ENCODE results near the gene NLGN2. TPM values are rescaled to one million over a fixed set of nuclear protein-coding genes. Genes with fewer than 3 reads are reported as not detected.

Gene NLGN2
- total and polyA plus RNA-seq, 2 of the 8 experiments (the other 6 are each of a cell fraction or from before 2014, with no cell fraction given): 21.2 to 62.8 TPM

Other genes with a start within 250 kb of the NLGN2 start
Only the 30 nearest of the 39 such genes appear.
- 59.3 and 59.6 TPM in 2 replicates for gene DVL2, start 173.3 kb upstream of the NLGN2 start, total RNA-seq (2021; fragmentation: NEBNext Ultra II Directional; extraction: Animal tissue kit (Norgen Biotek cat#: 25700))
- 19.0 and 29.7 TPM in 2 replicates for gene DVL2, start 173.3 kb upstream of the NLGN2 start, polyA plus RNA-seq (2011; rRNA removed)
- 62.8 and 65.1 TPM in 2 replicates for gene PHF23, start 168.4 kb upstream of the NLGN2 start, total RNA-seq (2021; fragmentation: NEBNext Ultra II Directional; extraction: Animal tissue kit (Norgen Biotek cat#: 25700))
- gene PHF23, start 168.4 kb upstream of the NLGN2 start, polyA plus RNA-seq (2011; rRNA removed): 46.5 and 47.5 TPM in 2 replicates
- gene GABARAP, start 165.4 kb upstream of the NLGN2 start, total RNA-seq (2021; fragmentation: NEBNext Ultra II Directional; extraction: Animal tissue kit (Norgen Biotek cat#: 25700)): 252 and 265 TPM in 2 replicates
- 351 and 581 TPM in 2 replicates for gene GABARAP, start 165.4 kb upstream of the NLGN2 start, polyA plus RNA-seq (2011; rRNA removed)
- gene CTDNEP1, start 156.1 kb upstream of the NLGN2 start, total RNA-seq (2021; fragmentation: NEBNext Ultra II Directional; extraction: Animal tissue kit (Norgen Biotek cat#: 25700)): 120 and 123 TPM in 2 replicates
- gene CTDNEP1, start 156.1 kb upstream of the NLGN2 start, polyA plus RNA-seq (2011; rRNA removed): 106 and 114 TPM in 2 replicates
- 75.4 and 78.1 TPM in 2 replicates for gene ELP5, start 155.6 kb upstream of the NLGN2 start, total RNA-seq (2021; fragmentation: NEBNext Ultra II Directional; extraction: Animal tissue kit (Norgen Biotek cat#: 25700))
- gene ELP5, start 155.6 kb upstream of the NLGN2 start, polyA plus RNA-seq (2011; rRNA removed): 107 and 117 TPM in 2 replicates
- gene CLDN7, start 145.4 kb upstream of the NLGN2 start, total RNA-seq (2021; fragmentation: NEBNext Ultra II Directional; extraction: Animal tissue kit (Norgen Biotek cat#: 25700)): 119 and 129 TPM in 2 replicates
- 118 and 196 TPM in 2 replicates for gene CLDN7, start 145.4 kb upstream of the NLGN2 start, polyA plus RNA-seq (2011; rRNA removed)
- gene SLC2A4, start 126.1 kb upstream of the NLGN2 start, total RNA-seq (2021; fragmentation: NEBNext Ultra II Directional; extraction: Animal tissue kit (Norgen Biotek cat#: 25700)): 5.7 and 6.4 TPM in 2 replicates
- 6.9 and 10.6 TPM in 2 replicates for gene SLC2A4, start 126.1 kb upstream of the NLGN2 start, polyA plus RNA-seq (2011; rRNA removed)
- 27.6 and 30.5 TPM in 2 replicates for gene YBX2, start 113.2 kb upstream of the NLGN2 start, total RNA-seq (2021; fragmentation: NEBNext Ultra II Directional; extraction: Animal tissue kit (Norgen Biotek cat#: 25700))
- 19.2 and 35.5 TPM in 2 replicates for gene YBX2, start 113.2 kb upstream of the NLGN2 start, polyA plus RNA-seq (2011; rRNA removed)
- 1,158 and 1,172 TPM in 2 replicates for gene EIF5A, start 100.2 kb upstream of the NLGN2 start, total RNA-seq (2021; fragmentation: NEBNext Ultra II Directional; extraction: Animal tissue kit (Norgen Biotek cat#: 25700))
- gene EIF5A, start 100.2 kb upstream of the NLGN2 start, polyA plus RNA-seq (2011; rRNA removed): 717 and 962 TPM in 2 replicates
- 67.0 and 74.8 TPM in 2 replicates for gene GPS2, start 92.5 kb upstream of the NLGN2 start, total RNA-seq (2021; fragmentation: NEBNext Ultra II Directional; extraction: Animal tissue kit (Norgen Biotek cat#: 25700))
- 152 and 203 TPM in 2 replicates for gene GPS2, start 92.5 kb upstream of the NLGN2 start, polyA plus RNA-seq (2011; rRNA removed)
- 46.8 and 55.4 TPM in 2 replicates for gene NEURL4, start 78.5 kb upstream of the NLGN2 start, total RNA-seq (2021; fragmentation: NEBNext Ultra II Directional; extraction: Animal tissue kit (Norgen Biotek cat#: 25700))
- 29.6 and 39.9 TPM in 2 replicates for gene NEURL4, start 78.5 kb upstream of the NLGN2 start, polyA plus RNA-seq (2011; rRNA removed)
- 45.1 and 49.2 TPM in 2 replicates for gene ACAP1, start 71.3 kb upstream of the NLGN2 start, total RNA-seq (2021; fragmentation: NEBNext Ultra II Directional; extraction: Animal tissue kit (Norgen Biotek cat#: 25700))
- gene ACAP1, start 71.3 kb upstream of the NLGN2 start, polyA plus RNA-seq (2011; rRNA removed): 11.9 and 18.0 TPM in 2 replicates
- 8.7 and 9.2 TPM in 2 replicates for gene KCTD11, start 55.7 kb upstream of the NLGN2 start, total RNA-seq (2021; fragmentation: NEBNext Ultra II Directional; extraction: Animal tissue kit (Norgen Biotek cat#: 25700))
- 8.6 and 11.7 TPM in 2 replicates for gene KCTD11, start 55.7 kb upstream of the NLGN2 start, polyA plus RNA-seq (2011; rRNA removed)
- 0.38 TPM in 1 of 2 replicates, not detected in the other for gene TMEM95, start 52.7 kb upstream of the NLGN2 start, total RNA-seq (2021; fragmentation: NEBNext Ultra II Directional; extraction: Animal tissue kit (Norgen Biotek cat#: 25700))
- gene TMEM95, start 52.7 kb upstream of the NLGN2 start, polyA plus RNA-seq (2011; rRNA removed): not detected in 2 replicates
- 7.6 and 8.7 TPM in 2 replicates for gene TNK1, start 26.8 kb upstream of the NLGN2 start, total RNA-seq (2021; fragmentation: NEBNext Ultra II Directional; extraction: Animal tissue kit (Norgen Biotek cat#: 25700))
- 9.5 and 13.4 TPM in 2 replicates for gene TNK1, start 26.8 kb upstream of the NLGN2 start, polyA plus RNA-seq (2011; rRNA removed)
- 35.7 and 38.7 TPM in 2 replicates for gene PLSCR3, start 13.3 kb upstream of the NLGN2 start, total RNA-seq (2021; fragmentation: NEBNext Ultra II Directional; extraction: Animal tissue kit (Norgen Biotek cat#: 25700))
- gene PLSCR3, start 13.3 kb upstream of the NLGN2 start, polyA plus RNA-seq (2011; rRNA removed): 36.1 and 69.0 TPM in 2 replicates
- 97.0 and 104 TPM in 2 replicates for gene TMEM256, start 3.7 kb upstream of the NLGN2 start, total RNA-seq (2021; fragmentation: NEBNext Ultra II Directional; extraction: Animal tissue kit (Norgen Biotek cat#: 25700))
- 350 and 405 TPM in 2 replicates for gene TMEM256, start 3.7 kb upstream of the NLGN2 start, polyA plus RNA-seq (2011; rRNA removed)
- gene SPEM1, start 12.5 kb downstream of the NLGN2 start, total RNA-seq (2021; fragmentation: NEBNext Ultra II Directional; extraction: Animal tissue kit (Norgen Biotek cat#: 25700)): not detected in 2 replicates
- gene SPEM1, start 12.5 kb downstream of the NLGN2 start, polyA plus RNA-seq (2011; rRNA removed): 0.09 TPM in 1 of 2 replicates, not detected in the other
- not detected in 2 replicates for gene SPEM2, start 17.8 kb downstream of the NLGN2 start, total RNA-seq (2021; fragmentation: NEBNext Ultra II Directional; extraction: Animal tissue kit (Norgen Biotek cat#: 25700))
- gene SPEM2, start 17.8 kb downstream of the NLGN2 start, polyA plus RNA-seq (2011; rRNA removed): 0.03 and 0.17 TPM in 2 replicates
- gene SPEM3, start 21.0 kb downstream of the NLGN2 start, total RNA-seq (2021; fragmentation: NEBNext Ultra II Directional; extraction: Animal tissue kit (Norgen Biotek cat#: 25700)): not detected in 2 replicates
- gene SPEM3, start 21.0 kb downstream of the NLGN2 start, polyA plus RNA-seq (2011; rRNA removed): 0.02 TPM in 1 of 2 replicates, not detected in the other
- gene TMEM102, start 27.6 kb downstream of the NLGN2 start, total RNA-seq (2021; fragmentation: NEBNext Ultra II Directional; extraction: Animal tissue kit (Norgen Biotek cat#: 25700)): 11.2 and 12.2 TPM in 2 replicates
- gene TMEM102, start 27.6 kb downstream of the NLGN2 start, polyA plus RNA-seq (2011; rRNA removed): 10.2 and 14.9 TPM in 2 replicates
- gene FGF11, start 31.7 kb downstream of the NLGN2 start, total RNA-seq (2021; fragmentation: NEBNext Ultra II Directional; extraction: Animal tissue kit (Norgen Biotek cat#: 25700)): 11.8 and 15.0 TPM in 2 replicates
- 26.1 and 42.0 TPM in 2 replicates for gene FGF11, start 31.7 kb downstream of the NLGN2 start, polyA plus RNA-seq (2011; rRNA removed)
- gene CHRNB1, start 37.2 kb downstream of the NLGN2 start, total RNA-seq (2021; fragmentation: NEBNext Ultra II Directional; extraction: Animal tissue kit (Norgen Biotek cat#: 25700)): 13.8 and 14.1 TPM in 2 replicates
- gene CHRNB1, start 37.2 kb downstream of the NLGN2 start, polyA plus RNA-seq (2011; rRNA removed): 28.2 and 33.6 TPM in 2 replicates
- gene ZBTB4, start 71.8 kb downstream of the NLGN2 start, total RNA-seq (2021; fragmentation: NEBNext Ultra II Directional; extraction: Animal tissue kit (Norgen Biotek cat#: 25700)): 10.1 and 11.2 TPM in 2 replicates
- 5.9 and 8.1 TPM in 2 replicates for gene ZBTB4, start 71.8 kb downstream of the NLGN2 start, polyA plus RNA-seq (2011; rRNA removed)
- not detected in 2 replicates for gene SLC35G6, start 73.6 kb downstream of the NLGN2 start, total RNA-seq (2021; fragmentation: NEBNext Ultra II Directional; extraction: Animal tissue kit (Norgen Biotek cat#: 25700))
- 0.05 TPM in 1 of 2 replicates, not detected in the other for gene SLC35G6, start 73.6 kb downstream of the NLGN2 start, polyA plus RNA-seq (2011; rRNA removed)
- gene POLR2A, start 76.5 kb downstream of the NLGN2 start, total RNA-seq (2021; fragmentation: NEBNext Ultra II Directional; extraction: Animal tissue kit (Norgen Biotek cat#: 25700)): 150 and 157 TPM in 2 replicates
- 26.8 and 62.7 TPM in 2 replicates for gene POLR2A, start 76.5 kb downstream of the NLGN2 start, polyA plus RNA-seq (2011; rRNA removed)
- 5.5 and 7.2 TPM in 2 replicates for gene TNFSF12, start 141.2 kb downstream of the NLGN2 start, total RNA-seq (2021; fragmentation: NEBNext Ultra II Directional; extraction: Animal tissue kit (Norgen Biotek cat#: 25700))
- gene TNFSF12, start 141.2 kb downstream of the NLGN2 start, polyA plus RNA-seq (2011; rRNA removed): 9.6 and 15.8 TPM in 2 replicates
- gene TNFSF13, start 150.9 kb downstream of the NLGN2 start, total RNA-seq (2021; fragmentation: NEBNext Ultra II Directional; extraction: Animal tissue kit (Norgen Biotek cat#: 25700)): 2.1 and 2.3 TPM in 2 replicates
- gene TNFSF13, start 150.9 kb downstream of the NLGN2 start, polyA plus RNA-seq (2011; rRNA removed): 2.6 and 3.1 TPM in 2 replicates
- gene SENP3, start 154.1 kb downstream of the NLGN2 start, total RNA-seq (2021; fragmentation: NEBNext Ultra II Directional; extraction: Animal tissue kit (Norgen Biotek cat#: 25700)): 80.3 and 86.2 TPM in 2 replicates
- gene SENP3, start 154.1 kb downstream of the NLGN2 start, polyA plus RNA-seq (2011; rRNA removed): 87.3 and 129 TPM in 2 replicates
- 0.31 TPM in 1 of 2 replicates, not detected in the other for gene CD68, start 171.8 kb downstream of the NLGN2 start, total RNA-seq (2021; fragmentation: NEBNext Ultra II Directional; extraction: Animal tissue kit (Norgen Biotek cat#: 25700))
- gene CD68, start 171.8 kb downstream of the NLGN2 start, polyA plus RNA-seq (2011; rRNA removed): 0.18 and 0.35 TPM in 2 replicates